HepG2 (cell line): ENCODE data around the gene PNLDC1. TPM values are rescaled to one million over a fixed set of nuclear protein-coding genes. Genes with fewer than 3 reads are reported as not detected.

ENCODE experiments used
- ATF7-NPFF ChIP-seq: sonication (generic); formaldehyde crosslinking; IDR thresholded peaks from 2 replicates; pipeline ENCODE4 v1.8.1; 2023; ENCODE audit warnings: mild to moderate bottlenecking, low read depth, missing genetic modification reagents, moderate library complexity
- ELF3 ChIP-seq: IDR thresholded peaks from 2 replicates; pipeline ENCODE4 v1.6.1; 2016; ENCODE audit warnings: missing genetic modification reagents, missing compliant biosample characterization
- REXO4 ChIP-seq: sonication (generic); formaldehyde crosslinking; IDR thresholded peaks from 2 replicates; pipeline ENCODE4 v1.8.0; 2022; ENCODE audit warnings: missing genetic modification reagents, mild to moderate bottlenecking, borderline replicate concordance
- SP140L ChIP-seq: sonication (generic); formaldehyde crosslinking; IDR thresholded peaks from 2 replicates; pipeline ENCODE4 v1.4.0; 2020; ENCODE audit warnings: missing genetic modification reagents, borderline replicate concordance
- SRF ChIP-seq: IDR thresholded peaks from 2 replicates; pipeline ENCODE4 v1.6.1; 2011; ENCODE audit warnings: mild to moderate bottlenecking, low read depth, low read length, moderate library complexity
- TBX2 ChIP-seq: sonication (generic); formaldehyde crosslinking; IDR thresholded peaks from 2 replicates; pipeline ENCODE4 v1.5.0; 2020; ENCODE audit warnings: missing genetic modification reagents, mild to moderate bottlenecking, borderline replicate concordance
- ZFP41 ChIP-seq: sonication (generic); formaldehyde crosslinking; IDR thresholded peaks from 2 replicates; pipeline ENCODE4 v1.4.0; 2020; ENCODE audit warnings: mild to moderate bottlenecking, missing genetic modification reagents, borderline replicate concordance
- ZKSCAN8 ChIP-seq: IDR thresholded peaks from 2 replicates; pipeline ENCODE4 v1.6.1; 2016; ENCODE audit warnings: borderline replicate concordance, missing genetic modification reagents, missing compliant biosample characterization
- ZNF101 ChIP-seq: sonication (generic); formaldehyde crosslinking; IDR thresholded peaks from 2 replicates; pipeline ENCODE4 v1.4.0; 2020; ENCODE audit warnings: mild to moderate bottlenecking, low read depth, missing genetic modification reagents, borderline replicate concordance
- ZNF530 ChIP-seq: sonication (generic); formaldehyde crosslinking; IDR thresholded peaks from 2 replicates; pipeline ENCODE4 v1.5.0; 2020; ENCODE audit warnings: low read depth, mild to moderate bottlenecking, missing genetic modification reagents
- ZNF766 ChIP-seq: sonication (generic); formaldehyde crosslinking; IDR thresholded peaks from 2 replicates; pipeline ENCODE4 v1.5.0; 2020; ENCODE audit warnings: missing genetic modification reagents, borderline replicate concordance
- ZNF768 ChIP-seq: sonication (generic); formaldehyde crosslinking; IDR thresholded peaks from 2 replicates; pipeline ENCODE4 v1.4.0; 2020; ENCODE audit warnings: missing genetic modification reagents
- ZNF883 ChIP-seq: sonication (generic); formaldehyde crosslinking; IDR thresholded peaks from 2 replicates; pipeline ENCODE4 v1.5.1; 2020; ENCODE audit warnings: mild to moderate bottlenecking, missing genetic modification reagents; ENCODE audit errors: not compliant biosample characterization
- ZSCAN12 ChIP-seq: sonication (generic); formaldehyde crosslinking; IDR thresholded peaks from 2 replicates; pipeline ENCODE4 v1.9.0; 2021; ENCODE audit warnings: mild to moderate bottlenecking, missing genetic modification reagents
- polyA plus RNA-seq, 8 experiments: library from polyadenylated mRNA; depleted of rRNA in 3 of 8; stranded (reverse) in 7 of 8; unstranded in 1 of 8; fragments of >200 nt; fragmentation: Illumina TruSeq in 4 of 8; extraction: Trizol in 4 of 8; gene quantifications; 2 replicates each; pipeline versions ENCODE4 v1.2.1 to v1.2.3, GENCODE V29; 2011 to 2016; ENCODE audit warnings: low read depth in 4 of 8, missing spikeins in 1 of 8, mixed read lengths in 1 of 8; ENCODE audit not compliant: insufficient read depth in 1 of 8
- total RNA-seq, 5 experiments: library from RNA; depleted of rRNA; stranded (reverse); fragments of >200 nt; fragmentation: Illumina TruSeq; extraction: Trizol; gene quantifications; 2 replicates each; pipeline ENCODE4 v1.2.3, GENCODE V29; 2016; ENCODE audit warnings: low read depth in 1 of 5
- TF ChIP-seq, protein P1 (sequence below): sonication (generic); formaldehyde crosslinking; IDR thresholded peaks from 2 replicates; pipeline ENCODE4 v1.4.0; 2020; ENCODE audit warnings: missing genetic modification reagents, borderline replicate concordance
- TF ChIP-seq, protein P2 (sequence below): sonication (generic); formaldehyde crosslinking; IDR thresholded peaks from 2 replicates; pipeline ENCODE4 v1.9.0; 2021; ENCODE audit warnings: missing genetic modification reagents, borderline replicate concordance
- TF ChIP-seq, protein P3 (sequence below): sonication (generic); formaldehyde crosslinking; IDR thresholded peaks from 2 replicates; pipeline ENCODE4 v1.4.0; 2020; ENCODE audit warnings: missing genetic modification reagents
- TF ChIP-seq, protein P4 (sequence below): sonication (generic); formaldehyde crosslinking; IDR thresholded peaks from 2 replicates; pipeline ENCODE4 v1.5.0; 2020; ENCODE audit warnings: mild to moderate bottlenecking, missing genetic modification reagents, borderline replicate concordance

Gene PNLDC1
- total and polyA plus RNA-seq, 2 of the 13 experiments (the other 11 are each of a cell fraction or from before 2014, with no cell fraction given) = not detected

DNA sequence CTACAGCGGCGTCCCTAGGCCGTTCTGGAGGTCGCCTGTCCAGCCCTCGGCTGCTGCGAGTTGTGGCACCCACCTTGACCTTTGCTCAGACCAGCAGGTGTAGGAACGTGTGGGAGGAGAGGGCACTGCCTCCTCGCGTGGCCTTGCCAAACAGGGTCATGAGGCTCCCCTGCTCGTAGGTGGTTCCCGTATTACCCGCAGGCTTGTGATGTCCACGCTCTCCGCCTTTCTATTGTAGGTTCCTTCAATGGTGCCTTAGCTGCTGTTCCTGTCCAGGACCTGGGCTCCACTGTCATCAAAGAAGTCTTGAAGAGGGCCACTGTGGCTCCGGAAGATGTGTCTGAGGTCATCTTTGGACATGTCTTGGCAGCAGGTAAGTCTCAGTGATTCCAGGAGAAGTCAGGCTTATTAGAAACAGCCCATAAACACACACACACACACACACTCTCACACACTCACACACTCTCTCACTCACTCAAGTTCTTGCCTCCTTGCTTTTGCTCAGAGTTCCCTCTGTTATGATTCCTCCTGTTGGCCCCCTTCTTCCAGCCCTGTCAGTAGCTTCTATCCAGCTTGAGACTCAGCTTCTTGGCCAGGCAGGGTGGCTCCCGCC lies 37.3 kb upstream of the PNLDC1 start (continued):
- no peak for TF ChIP-seq ZKSCAN8
- TF ChIP-seq, protein P1, sequence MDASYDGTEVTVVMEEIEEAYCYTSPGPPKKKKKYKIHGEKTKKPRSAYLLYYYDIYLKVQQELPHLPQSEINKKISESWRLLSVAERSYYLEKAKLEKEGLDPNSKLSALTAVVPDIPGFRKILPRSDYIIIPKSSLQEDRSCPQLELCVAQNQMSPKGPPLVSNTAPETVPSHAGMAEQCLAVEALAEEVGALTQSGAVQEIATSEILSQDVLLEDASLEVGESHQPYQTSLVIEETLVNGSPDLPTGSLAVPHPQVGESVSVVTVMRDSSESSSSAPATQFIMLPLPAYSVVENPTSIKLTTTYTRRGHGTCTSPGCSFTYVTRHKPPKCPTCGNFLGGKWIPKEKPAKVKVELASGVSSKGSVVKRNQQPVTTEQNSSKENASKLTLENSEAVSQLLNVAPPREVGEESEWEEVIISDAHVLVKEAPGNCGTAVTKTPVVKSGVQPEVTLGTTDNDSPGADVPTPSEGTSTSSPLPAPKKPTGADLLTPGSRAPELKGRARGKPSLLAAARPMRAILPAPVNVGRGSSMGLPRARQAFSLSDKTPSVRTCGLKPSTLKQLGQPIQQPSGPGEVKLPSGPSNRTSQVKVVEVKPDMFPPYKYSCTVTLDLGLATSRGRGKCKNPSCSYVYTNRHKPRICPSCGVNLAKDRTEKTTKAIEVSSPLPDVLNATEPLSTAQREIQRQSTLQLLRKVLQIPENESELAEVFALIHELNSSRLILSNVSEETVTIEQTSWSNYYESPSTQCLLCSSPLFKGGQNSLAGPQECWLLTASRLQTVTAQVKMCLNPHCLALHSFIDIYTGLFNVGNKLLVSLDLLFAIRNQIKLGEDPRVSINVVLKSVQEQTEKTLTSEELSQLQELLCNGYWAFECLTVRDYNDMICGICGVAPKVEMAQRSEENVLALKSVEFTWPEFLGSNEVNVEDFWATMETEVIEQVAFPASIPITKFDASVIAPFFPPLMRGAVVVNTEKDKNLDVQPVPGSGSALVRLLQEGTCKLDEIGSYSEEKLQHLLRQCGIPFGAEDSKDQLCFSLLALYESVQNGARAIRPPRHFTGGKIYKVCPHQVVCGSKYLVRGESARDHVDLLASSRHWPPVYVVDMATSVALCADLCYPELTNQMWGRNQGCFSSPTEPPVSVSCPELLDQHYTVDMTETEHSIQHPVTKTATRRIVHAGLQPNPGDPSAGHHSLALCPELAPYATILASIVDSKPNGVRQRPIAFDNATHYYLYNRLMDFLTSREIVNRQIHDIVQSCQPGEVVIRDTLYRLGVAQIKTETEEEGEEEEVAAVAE (CRISPR knock-in tag) = no peak
- TF ChIP-seq TBX2 (CRISPR knock-in tag) = peak; percentile 68
- 0 out of 2 replicates have a peak, but pooled peaks have one; percentile 71 for TF ChIP-seq ZFP41 (CRISPR knock-in tag)
- no peak for TF ChIP-seq ZNF883 (CRISPR knock-in tag)
- no peak; the same call in 1 of the 2 replicates for TF ChIP-seq ELF3 (CRISPR knock-in tag)
- TF ChIP-seq, protein P2, sequence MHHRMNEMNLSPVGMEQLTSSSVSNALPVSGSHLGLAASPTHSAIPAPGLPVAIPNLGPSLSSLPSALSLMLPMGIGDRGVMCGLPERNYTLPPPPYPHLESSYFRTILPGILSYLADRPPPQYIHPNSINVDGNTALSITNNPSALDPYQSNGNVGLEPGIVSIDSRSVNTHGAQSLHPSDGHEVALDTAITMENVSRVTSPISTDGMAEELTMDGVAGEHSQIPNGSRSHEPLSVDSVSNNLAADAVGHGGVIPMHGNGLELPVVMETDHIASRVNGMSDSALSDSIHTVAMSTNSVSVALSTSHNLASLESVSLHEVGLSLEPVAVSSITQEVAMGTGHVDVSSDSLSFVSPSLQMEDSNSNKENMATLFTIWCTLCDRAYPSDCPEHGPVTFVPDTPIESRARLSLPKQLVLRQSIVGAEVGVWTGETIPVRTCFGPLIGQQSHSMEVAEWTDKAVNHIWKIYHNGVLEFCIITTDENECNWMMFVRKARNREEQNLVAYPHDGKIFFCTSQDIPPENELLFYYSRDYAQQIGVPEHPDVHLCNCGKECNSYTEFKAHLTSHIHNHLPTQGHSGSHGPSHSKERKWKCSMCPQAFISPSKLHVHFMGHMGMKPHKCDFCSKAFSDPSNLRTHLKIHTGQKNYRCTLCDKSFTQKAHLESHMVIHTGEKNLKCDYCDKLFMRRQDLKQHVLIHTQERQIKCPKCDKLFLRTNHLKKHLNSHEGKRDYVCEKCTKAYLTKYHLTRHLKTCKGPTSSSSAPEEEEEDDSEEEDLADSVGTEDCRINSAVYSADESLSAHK (CRISPR knock-in tag) = no peak
- no peak for TF ChIP-seq SP140L
- TF ChIP-seq REXO4 (CRISPR knock-in tag) = peak; percentile 81; the same call in 1 of the 2 replicates
- TF ChIP-seq, protein P3, sequence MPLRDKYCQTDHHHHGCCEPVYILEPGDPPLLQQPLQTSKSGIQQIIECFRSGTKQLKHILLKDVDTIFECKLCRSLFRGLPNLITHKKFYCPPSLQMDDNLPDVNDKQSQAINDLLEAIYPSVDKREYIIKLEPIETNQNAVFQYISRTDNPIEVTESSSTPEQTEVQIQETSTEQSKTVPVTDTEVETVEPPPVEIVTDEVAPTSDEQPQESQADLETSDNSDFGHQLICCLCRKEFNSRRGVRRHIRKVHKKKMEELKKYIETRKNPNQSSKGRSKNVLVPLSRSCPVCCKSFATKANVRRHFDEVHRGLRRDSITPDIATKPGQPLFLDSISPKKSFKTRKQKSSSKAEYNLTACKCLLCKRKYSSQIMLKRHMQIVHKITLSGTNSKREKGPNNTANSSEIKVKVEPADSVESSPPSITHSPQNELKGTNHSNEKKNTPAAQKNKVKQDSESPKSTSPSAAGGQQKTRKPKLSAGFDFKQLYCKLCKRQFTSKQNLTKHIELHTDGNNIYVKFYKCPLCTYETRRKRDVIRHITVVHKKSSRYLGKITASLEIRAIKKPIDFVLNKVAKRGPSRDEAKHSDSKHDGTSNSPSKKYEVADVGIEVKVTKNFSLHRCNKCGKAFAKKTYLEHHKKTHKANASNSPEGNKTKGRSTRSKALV (CRISPR knock-in tag) = no peak
- peak; percentile 70; the same call in 1 of the 2 replicates for TF ChIP-seq SRF
- no peak for TF ChIP-seq ZNF768
- TF ChIP-seq ZNF101 (CRISPR knock-in tag) = no peak
- TF ChIP-seq ZSCAN12 (CRISPR knock-in tag) = no peak
- no peak for TF ChIP-seq ZNF766
- TF ChIP-seq, protein P4, sequence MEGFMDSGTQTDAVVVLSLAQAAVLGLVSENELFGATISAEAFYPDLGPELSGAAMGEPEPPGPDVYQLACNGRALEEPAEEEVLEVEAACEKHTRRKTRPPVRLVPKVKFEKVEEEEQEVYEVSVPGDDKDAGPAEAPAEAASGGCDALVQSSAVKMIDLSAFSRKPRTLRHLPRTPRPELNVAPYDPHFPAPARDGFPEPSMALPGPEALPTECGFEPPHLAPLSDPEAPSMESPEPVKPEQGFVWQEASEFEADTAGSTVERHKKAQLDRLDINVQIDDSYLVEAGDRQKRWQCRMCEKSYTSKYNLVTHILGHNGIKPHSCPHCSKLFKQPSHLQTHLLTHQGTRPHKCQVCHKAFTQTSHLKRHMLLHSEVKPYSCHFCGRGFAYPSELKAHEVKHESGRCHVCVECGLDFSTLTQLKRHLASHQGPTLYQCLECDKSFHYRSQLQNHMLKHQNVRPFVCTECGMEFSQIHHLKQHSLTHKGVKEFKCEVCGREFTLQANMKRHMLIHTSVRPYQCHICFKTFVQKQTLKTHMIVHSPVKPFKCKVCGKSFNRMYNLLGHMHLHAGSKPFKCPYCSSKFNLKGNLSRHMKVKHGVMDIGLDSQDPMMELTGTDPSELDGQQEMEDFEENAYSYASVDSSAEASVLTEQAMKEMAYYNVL = 0 out of 2 replicates have a peak, but pooled peaks have one; percentile 27
- TF ChIP-seq ATF7-NPFF (CRISPR knock-in tag) = 0 out of 2 replicates have a peak, but pooled peaks have one; percentile 3
- TF ChIP-seq ZNF530 = peak; percentile 85; the same call in 1 of the 2 replicates
